Progenitor cell of endocrine pancreas (in vitro differentiated cells): ENCODE data around the gene OTX1. TPM values are rescaled to one million over a fixed set of nuclear protein-coding genes. Genes with fewer than 3 reads are reported as not detected.
"Not testable (repeated sequence)": the region's sequence is repeated elsewhere in the genome, so short reads cannot be mapped to it uniquely, and the experiment has no call there.

ENCODE experiments used
- DNase-seq: peaks from one replicate; pipeline ENCODE4 v3.0.0; 2021; ENCODE audit warnings: low spot score; ENCODE audit not compliant: unreplicated experiment
- H3K27ac Mint-ChIP-seq: 2 replicates; pipeline ENCODE4 v1.8.0; 2021; ENCODE audit warnings: mild to moderate bottlenecking, moderate library complexity, mixed read lengths
- H3K27me3 Mint-ChIP-seq: 2 replicates; pipeline ENCODE4 v1.8.0; 2021; ENCODE audit warnings: mixed read lengths
- H3K36me3 Mint-ChIP-seq: 2 replicates; pipeline ENCODE4 v1.8.0; 2022; ENCODE audit warnings: mixed read lengths; ENCODE audit not compliant: insufficient read depth
- H3K4me1 Mint-ChIP-seq: 2 replicates; pipeline ENCODE4 v1.8.0; 2021; ENCODE audit warnings: low read depth, mixed read lengths
- H3K4me3 Mint-ChIP-seq: 2 replicates; pipeline ENCODE4 v1.8.0; 2021; ENCODE audit warnings: low read depth, mild to moderate bottlenecking, moderate library complexity, mixed read lengths
- H3K9me3 Mint-ChIP-seq: 2 replicates; pipeline ENCODE4 v1.8.0; 2021; ENCODE audit warnings: low read depth, mixed read lengths
- total RNA-seq: library from RNA; stranded (reverse); gene quantifications from 2 replicates; pipeline ENCODE4 v1.2.1, GENCODE V29; 2021
- TF ChIP-seq, protein P1 (sequence below): fragments of 200-600 bp; sonication (generic); IDR thresholded peaks from one replicate; pipeline ENCODE4 v1.5.0; 2021; ENCODE audit warnings: antibody characterized with exemption, mild to moderate bottlenecking; ENCODE audit not compliant: unreplicated experiment

The OTX1 gene
- total RNA-seq, 1 donor from 2014 or later: 1.0 TPM

DNA sequence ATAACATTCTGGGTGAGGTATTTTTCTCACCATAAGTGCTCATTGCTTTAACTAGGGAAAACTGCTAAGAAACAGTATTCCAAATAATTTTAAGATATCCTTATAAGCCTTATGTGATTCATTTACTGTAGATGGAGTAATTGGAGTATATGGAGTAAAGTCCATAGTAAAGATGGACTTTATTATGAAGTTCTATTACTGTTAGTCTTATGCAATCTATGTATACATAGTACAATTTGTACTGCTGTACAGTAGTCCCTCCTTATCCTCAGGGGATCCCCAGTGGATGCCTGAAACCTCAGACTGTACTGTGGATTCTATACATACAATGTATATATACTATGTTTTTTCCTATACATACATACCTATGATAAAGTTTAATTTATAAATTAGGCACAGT, 41.1 kb upstream of the OTX1 start:
- H3K9me3 Mint-ChIP-seq: no peaks in the 10 kb centered on the region
- TF ChIP-seq, protein P1, sequence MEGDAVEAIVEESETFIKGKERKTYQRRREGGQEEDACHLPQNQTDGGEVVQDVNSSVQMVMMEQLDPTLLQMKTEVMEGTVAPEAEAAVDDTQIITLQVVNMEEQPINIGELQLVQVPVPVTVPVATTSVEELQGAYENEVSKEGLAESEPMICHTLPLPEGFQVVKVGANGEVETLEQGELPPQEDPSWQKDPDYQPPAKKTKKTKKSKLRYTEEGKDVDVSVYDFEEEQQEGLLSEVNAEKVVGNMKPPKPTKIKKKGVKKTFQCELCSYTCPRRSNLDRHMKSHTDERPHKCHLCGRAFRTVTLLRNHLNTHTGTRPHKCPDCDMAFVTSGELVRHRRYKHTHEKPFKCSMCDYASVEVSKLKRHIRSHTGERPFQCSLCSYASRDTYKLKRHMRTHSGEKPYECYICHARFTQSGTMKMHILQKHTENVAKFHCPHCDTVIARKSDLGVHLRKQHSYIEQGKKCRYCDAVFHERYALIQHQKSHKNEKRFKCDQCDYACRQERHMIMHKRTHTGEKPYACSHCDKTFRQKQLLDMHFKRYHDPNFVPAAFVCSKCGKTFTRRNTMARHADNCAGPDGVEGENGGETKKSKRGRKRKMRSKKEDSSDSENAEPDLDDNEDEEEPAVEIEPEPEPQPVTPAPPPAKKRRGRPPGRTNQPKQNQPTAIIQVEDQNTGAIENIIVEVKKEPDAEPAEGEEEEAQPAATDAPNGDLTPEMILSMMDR: no peak
- peaks cover 4% of the 10 kb centered on the region for H3K4me1 Mint-ChIP-seq
- H3K36me3 Mint-ChIP-seq: peaks cover 2% of the 10 kb centered on the region
- H3K27me3 Mint-ChIP-seq: no peaks in the 10 kb centered on the region
- no peak for DNase-seq
- no peak overlapping the region for H3K27ac Mint-ChIP-seq
- no peak overlapping the region for H3K4me3 Mint-ChIP-seq

DNA sequence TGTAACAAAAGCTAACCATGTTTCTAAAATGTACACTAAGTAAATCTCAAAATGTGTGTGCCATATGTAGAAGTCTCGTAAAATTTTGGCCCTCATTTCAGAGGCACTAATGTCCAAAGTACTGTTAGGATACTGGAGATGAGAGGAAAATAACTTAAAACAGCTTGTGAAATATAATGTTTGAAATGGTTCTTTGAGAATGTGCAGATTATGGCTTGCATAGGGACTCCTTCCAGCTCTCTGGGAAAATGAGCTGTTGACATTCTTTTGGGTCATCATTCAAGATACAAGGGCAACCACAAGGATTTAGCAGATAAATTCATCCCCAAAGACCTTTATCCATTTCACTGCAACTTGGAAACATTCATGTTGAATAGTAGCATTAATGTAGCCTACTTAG, 38.1 kb upstream of the OTX1 start:
- Mint-ChIP-seq H3K9me3 (no peaks in the 10 kb centered on the region), H3K27ac (no peak overlapping the region), H3K36me3 (peaks cover 2% of the 10 kb centered on the region), H3K4me1 (peaks cover 4% of the 10 kb centered on the region), H3K4me3 (no peak overlapping the region), H3K27me3 (no peaks in the 10 kb centered on the region)
- DNase-seq: no peak
- TF ChIP-seq, protein P1: no peak

DNA sequence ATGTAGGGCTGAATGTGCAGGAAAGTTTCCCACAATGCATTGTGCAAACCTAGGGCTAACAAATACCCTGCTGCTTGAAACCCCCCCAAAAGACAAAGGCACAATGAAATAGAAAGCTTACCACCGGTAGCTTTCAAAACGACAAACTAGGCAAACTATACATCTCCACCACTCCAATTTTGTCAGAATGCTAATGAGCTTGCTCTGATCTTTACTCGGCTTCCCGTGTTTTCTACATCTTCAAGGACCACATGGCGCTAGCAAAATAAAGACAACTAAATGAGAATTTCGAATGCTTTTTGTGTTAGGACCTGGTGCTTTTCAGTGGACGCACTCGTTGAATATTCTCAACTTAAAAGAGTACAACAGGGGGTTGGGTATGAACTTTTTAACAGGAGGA, 37.2 kb upstream of the OTX1 start:
- Mint-ChIP-seq H3K27me3 (no peaks in the 10 kb centered on the region), H3K36me3 (peaks cover 2% of the 10 kb centered on the region), H3K27ac (no peak overlapping the region), H3K4me3 (no peak overlapping the region), H3K4me1 (peaks cover 4% of the 10 kb centered on the region), H3K9me3 (no peaks in the 10 kb centered on the region)
- DNase-seq: no peak
- TF ChIP-seq, protein P1: no peak

DNA sequence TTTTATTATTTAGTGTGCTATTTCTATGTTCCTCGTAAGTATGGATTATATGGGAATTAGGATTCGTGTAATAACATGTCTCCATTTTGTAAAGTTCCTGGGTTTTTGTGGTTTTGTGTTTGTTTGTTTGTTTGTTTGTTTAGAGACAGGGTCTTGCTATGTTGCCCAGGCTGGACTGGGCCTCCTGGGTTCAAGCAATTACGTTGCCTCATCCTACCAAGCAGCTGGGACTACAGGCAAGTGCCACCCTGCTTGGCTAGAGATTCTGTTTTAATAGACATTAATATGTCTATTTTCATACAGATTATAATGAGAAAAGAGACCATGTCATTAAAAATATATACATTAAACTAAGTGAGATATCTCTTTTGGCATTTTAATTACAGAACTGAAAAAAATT, 35.2 kb upstream of the OTX1 start:
- no peak for DNase-seq
- no peak overlapping the region for H3K27ac Mint-ChIP-seq

DNA sequence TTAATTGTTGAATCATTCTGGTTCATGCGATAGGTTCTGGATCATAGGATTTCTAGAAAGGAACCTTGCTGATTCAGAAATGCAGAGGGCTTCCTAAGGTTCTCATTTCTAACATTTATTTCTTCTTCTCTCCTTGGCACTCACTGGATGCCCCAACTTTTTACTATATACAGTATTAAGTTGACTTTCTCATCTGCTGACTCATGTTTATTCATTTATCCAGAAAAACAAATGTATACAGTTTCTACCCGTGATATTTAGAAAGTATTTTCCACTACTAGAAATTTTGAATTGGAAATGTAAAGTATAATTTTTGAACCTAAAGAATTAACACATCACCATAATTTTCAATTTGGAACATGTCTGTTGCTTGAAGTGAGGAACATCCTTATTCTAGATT, 32.2 kb upstream of the OTX1 start:
- no peaks in the 10 kb centered on the region for H3K9me3 Mint-ChIP-seq
- no peak overlapping the region for H3K27ac Mint-ChIP-seq
- peaks cover 3% of the 10 kb centered on the region for H3K36me3 Mint-ChIP-seq
- DNase-seq: no peak
- no peaks in the 10 kb centered on the region for H3K27me3 Mint-ChIP-seq
- TF ChIP-seq, protein P1: no peak
- H3K4me3 Mint-ChIP-seq: no peak overlapping the region
- H3K4me1 Mint-ChIP-seq: no peaks in the 10 kb centered on the region

More for the DNA sequence above, 35.2 kb upstream of the OTX1 start:
- Mint-ChIP-seq H3K9me3 (no peaks in the 10 kb centered on the region), H3K27me3 (no peaks in the 10 kb centered on the region), H3K36me3 (peaks cover 2% of the 10 kb centered on the region), H3K4me3 (no peak overlapping the region), H3K4me1 (peaks cover 1% of the 10 kb centered on the region)
- TF ChIP-seq, protein P1: no peak

DNA sequence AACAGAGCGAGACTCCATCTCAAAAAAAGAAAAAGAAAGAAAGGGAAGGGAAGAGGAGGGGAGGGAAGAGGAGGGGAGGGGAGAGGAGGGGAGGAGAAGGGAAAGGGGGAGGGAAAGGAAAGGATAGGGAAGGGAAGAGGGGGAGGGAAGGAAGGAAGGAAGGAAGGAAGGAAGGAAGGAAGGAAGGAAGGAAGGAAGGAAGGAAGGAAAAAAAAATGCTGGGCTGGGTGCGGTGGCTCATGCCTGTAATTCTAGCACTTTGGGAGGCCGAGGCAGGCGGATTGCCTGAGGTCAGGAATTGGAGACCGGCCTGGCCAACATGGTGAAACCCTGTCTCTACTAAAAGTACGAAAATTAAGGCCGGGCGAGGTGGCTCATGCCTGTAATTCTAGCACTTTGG, 30.9 kb upstream of the OTX1 start:
- not testable (repeated sequence) for H3K27me3 Mint-ChIP-seq, H3K27ac Mint-ChIP-seq, H3K36me3 Mint-ChIP-seq, DNase-seq, H3K4me1 Mint-ChIP-seq, H3K9me3 Mint-ChIP-seq, H3K4me3 Mint-ChIP-seq
